NOMO-1 (cell line): ENCODE results near the gene BICD1.
"Not testable (repeated sequence)": the region's sequence is repeated elsewhere in the genome, so short reads cannot be mapped to it uniquely, and the experiment has no call there.

Source experiments
- DNase-seq, 2 experiments: peaks; one replicate each; lab custom pipeline; 2025; ENCODE audit not compliant: unreplicated experiment in 2 of 2; lab: John Stamatoyannopoulos, UW

Gene BICD1

DNA sequence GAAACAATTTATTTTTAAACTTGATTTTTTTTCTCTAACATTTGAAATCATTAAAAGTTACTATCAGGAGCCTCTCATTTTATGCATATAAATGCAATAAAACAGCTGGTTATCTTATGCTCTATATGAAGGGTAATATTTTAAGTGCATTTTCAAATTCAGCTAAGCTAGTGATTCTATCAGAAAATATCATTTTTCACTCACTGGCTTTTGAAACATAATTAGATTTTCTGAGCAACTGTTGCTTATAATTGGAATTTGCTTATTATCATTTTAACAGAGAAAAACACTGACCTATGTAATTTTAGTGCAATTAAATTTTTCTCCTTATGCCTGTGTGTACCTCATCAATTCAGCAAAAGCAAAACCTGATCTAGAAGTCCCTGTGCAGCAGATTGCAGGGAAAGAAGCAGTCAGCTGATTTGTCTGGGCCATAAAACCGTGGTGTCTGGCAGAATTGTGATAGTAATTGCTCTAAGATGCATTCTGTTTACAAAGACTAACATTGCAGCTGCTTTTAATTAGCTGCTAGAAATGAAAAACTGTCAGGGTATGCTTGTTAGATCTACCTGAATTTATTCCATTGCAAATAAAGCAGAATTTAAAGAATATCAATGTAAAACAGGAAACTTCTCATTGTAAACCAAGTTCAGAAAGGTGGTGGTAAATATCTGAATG lies 75.0 kb downstream of the BICD1 start:
- DNase-seq = no peak

DNA sequence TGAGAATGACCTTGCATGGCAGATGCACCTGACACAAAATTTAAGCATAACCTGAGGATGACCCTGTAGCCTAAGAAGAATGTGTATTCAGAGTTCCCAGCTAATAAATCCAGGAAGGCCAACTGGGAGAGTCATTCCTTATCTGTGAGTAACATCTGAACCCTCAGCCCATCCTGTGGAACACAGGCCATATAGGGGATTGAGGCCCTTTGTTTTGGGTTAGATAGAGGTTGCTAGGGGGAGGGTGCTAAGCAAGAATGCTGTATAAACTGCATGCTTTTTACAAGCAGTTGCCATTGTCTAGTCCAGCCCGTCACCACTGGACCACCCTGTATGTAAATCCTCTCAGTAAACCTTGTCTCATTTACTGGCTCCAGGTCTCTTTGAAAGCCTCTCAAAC lies 77.0 kb downstream of the BICD1 start:
- DNase-seq = no peak

- not testable (repeated sequence) for DNase-seq
Observed at GRCh38 chr12:32187127-32187526, 80.5 kb downstream of the BICD1 start.

- DNase-seq = no peak
Observed at GRCh38 chr12:32191445-32191844, 84.8 kb downstream of the BICD1 start.

GRCh38 chr12:32196250-32197198 lies 89.9 kb downstream of the BICD1 start:
- DNase-seq = no peak

DNA sequence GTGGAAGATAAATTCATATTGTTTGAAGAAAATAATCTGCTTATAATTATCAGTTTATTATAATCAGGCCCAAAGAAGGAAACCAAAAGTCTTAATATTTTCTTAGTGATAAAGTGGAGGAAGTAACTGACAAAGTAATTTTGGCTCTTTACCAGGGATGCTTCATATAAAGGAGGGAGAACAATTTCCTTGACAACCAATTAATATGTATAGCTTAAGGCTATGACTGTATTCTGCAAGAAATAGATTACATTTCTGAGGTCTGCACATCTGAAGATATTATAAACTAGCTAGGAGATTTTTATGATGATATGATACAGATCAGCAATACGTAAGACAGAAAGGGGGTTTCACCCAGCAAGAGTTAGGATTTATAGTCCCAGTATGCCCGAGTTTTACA lies 90.8 kb downstream of the BICD1 start:
- DNase-seq = no peak

DNA sequence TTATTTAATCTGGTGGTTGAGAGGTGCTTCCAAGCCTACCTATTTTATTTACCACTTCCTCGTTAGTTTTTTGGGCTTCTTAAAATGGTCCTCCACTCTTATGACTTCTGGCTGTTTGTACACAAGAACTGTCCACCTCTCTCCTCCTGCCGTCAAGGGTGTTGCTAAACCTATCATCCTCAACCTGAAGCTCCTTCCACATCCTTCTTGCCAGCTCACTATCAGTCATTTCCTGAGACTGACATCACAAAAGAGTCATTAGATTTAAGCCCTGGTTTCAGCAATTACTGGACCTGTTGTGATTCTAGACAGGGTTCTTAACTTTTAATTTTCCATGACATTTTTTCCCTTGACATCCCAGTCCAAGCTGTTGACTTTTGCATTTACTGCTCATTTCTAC lies 91.9 kb downstream of the BICD1 start:
- DNase-seq = no peak

DNA sequence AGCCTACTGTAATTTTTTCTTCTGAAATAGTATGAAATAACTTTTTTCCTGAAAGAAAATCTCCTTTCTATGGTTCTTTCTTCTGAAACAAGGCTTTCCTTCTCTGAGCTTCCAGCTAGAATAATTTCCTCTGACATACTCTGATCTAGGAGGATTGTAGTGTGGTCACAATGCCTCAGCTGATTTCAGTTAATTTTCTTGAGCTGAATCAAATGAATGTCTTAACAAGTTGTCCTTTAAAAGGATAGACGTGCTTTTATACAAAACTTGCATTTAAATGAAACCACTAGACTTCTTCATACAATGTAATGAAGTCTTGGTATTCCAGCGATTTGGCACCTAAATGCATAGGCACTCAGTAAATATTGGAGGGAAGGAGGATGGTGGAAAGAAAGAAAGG lies 94.4 kb downstream of the BICD1 start:
- DNase-seq = no peak

- DNase-seq = no peak
Observed at GRCh38 chr12:32201976-32202375, 95.3 kb downstream of the BICD1 start.

GRCh38 chr12:32205731-32206130 lies 99.1 kb downstream of the BICD1 start:
- no peak for DNase-seq

DNA sequence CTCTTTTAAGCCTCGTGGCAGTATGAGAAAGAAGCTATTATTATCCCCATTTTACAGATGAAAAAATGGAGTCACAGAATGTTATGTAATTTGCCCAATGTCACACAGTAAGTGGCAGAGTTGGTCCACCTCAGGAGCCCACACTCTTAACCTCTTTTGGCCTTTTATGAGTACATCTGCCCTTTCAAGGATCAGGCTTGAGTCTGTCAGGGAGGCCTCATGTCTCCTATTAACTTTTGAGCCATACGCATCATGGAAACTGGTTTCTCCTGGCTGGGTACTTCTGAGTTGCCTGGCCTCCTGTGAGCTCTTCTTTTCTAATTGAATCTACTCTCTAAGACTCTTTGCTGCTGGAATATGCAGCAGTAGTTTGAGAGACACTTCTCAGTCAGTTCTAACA lies 101.7 kb downstream of the BICD1 start:
- no peak for DNase-seq

GRCh38 chr12:32211066-32211899 lies 104.6 kb downstream of the BICD1 start:
- peak in 1 of 2 experiments; percentile 27 for DNase-seq

- no peak for DNase-seq
Observed at GRCh38 chr12:32211900-32212156, 105.2 kb downstream of the BICD1 start.

DNA sequence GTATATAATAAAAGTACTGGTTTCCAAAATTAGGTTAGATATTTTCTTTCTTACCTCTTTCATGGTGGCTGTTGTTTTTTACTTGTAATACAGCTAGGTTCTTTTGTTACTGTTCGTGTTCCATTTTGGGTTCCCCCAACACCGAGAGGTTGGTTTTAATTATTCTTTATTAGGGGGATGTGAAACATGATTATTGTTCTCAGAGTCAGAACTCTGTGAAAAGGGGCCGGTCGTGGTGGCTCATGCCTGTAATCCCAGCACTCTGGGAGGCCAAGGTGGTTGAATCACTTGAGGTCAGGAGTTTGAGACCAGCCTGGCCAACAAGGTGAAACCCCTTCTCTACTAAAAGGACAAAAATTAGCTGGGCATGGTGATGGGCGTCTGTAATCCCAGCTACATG lies 108.1 kb downstream of the BICD1 start:
- no peak for DNase-seq

DNA sequence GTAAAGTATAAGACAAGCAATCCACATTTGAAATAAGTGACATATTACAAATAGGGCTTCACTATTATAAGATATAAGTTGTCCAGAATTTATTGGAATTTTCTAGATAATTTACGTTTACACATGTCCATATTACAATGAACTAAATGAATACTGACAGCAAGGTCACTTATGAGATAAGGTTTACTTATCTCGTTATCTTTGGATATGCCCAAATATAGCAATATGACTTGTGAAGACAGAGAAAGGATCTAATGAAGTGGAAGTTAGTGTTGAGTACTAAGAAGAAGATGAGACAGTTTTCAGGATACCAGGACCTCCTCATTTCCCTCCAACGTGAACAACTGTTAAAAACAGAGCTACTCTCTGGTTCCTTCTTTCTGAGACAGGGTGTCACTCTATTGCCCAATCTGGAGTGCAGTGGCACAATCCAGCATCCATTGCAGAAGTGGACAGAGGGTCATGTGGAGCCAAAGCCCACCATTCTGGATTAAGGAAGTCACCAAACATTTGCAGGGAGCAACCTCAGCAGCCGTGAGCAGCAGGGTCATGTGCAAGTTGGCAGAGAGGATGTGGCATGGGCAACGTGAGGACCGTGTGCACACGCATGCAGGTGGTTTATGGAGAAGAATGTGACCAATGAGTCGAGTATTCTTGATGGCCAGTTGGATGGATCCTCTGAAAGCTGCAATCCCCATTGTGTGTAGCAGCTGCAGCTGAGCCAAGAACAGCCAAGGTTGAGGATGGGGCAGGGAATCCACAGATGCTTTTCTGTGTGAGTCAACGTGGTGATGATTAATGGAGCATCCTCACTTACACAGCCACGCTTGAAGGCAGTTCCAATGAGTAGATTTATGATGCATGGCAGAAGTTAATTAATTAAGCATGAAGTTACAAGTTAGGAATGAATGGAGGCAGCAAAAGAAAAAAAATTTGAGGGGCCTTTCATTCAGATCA lies 111.0 kb downstream of the BICD1 start:
- DNase-seq = peak; percentile 42 to 75

DNA sequence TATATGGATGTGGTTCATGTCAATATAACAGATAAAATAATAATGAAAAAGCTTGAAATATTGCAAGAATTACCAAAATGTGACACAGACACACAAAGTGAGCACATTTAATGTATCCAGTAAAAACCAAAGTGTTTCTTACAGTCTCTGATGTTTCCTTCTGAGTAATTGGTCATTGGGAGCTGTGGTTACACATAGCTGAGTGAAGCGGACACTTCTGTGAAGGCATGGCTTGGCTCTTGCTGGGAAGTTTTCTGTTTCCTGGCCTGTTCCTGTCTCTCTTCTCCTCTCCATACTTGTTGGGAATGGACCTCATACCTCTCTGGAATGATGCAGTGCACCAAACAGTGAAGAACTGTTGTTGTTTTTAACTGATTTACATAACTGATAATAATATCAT lies 117.3 kb downstream of the BICD1 start:
- DNase-seq = no peak

- no peak for DNase-seq
Observed at GRCh38 chr12:32226768-32227167, 120.1 kb downstream of the BICD1 start.

DNA sequence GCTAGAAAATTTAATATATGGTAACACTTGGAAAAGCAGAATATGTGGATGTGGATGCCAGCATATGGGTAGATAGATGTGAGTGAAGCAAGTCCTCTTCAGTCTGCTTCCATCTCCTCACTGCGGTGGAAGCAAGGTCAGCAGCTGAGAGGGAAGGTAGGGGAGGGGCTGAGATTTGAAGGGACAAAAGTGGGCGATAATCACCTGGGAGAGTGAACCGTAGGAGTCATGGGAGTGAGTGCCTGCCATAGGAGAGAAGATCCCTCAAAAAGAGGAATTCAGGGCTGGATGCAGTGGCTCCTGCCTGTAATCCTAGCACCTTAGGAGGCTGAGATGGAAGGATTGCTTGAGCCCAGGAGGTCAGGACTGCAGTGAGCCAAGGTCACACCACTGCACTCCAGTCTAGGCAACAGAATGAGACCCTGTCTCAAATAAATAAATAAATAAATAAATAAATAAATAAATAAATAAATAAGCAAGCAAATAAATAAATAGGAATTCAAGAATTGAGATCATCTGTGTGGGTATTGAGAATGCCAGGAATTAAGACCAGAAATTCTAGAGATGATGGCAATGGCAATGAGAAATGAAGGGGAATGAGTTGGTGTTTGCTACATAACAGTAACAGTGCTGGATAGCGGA lies 123.4 kb downstream of the BICD1 start:
- DNase-seq = no peak

GRCh38 chr12:32230613-32230993 lies 124.0 kb downstream of the BICD1 start:
- no peak for DNase-seq

DNA sequence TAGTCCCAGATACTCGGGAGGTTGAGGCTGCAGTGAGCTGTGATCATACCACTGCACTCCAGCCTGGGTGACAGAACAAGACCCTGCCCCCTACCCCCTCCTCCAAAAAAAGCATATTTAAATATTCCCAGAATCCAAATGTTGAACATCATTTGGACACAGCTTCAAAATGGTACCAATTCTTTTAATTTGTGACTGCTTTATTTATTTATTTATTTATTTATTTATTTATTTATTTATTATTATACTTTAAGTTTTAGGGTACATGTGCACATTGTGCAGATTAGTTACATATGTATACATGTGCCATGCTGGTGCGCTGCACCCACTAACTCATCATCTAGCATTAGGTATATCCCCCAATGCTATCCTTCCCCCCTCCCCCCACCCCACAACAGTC lies 124.7 kb downstream of the BICD1 start:
- not testable (repeated sequence) for DNase-seq
